Heart right ventricle (tissue), 16 donors: ENCODE measurements around the gene ILKAP. TPM values are rescaled to one million over a fixed set of nuclear protein-coding genes. Genes with fewer than 3 reads are reported as not detected.

ENCODE experiments used
- ATAC-seq, 8 donors: fragments of 200-7000 bp; cut with Tn5 transposase; one replicate each; pipeline ENCODE4 v1.9.1; 2020; ENCODE audit warnings: mild to moderate bottlenecking in 8 of 8, moderate library complexity in 8 of 8, moderate number of reproducible peaks in 1 of 8
- DNase-seq, 2 donors: peaks; one replicate each; pipeline ENCODE4 v3.0.0-alpha.2; 2020
- H3K27ac ChIP-seq, 10 donors: fragments of 200-600 bp; sonication (generic) in 2 of 10; one replicate each; pipeline versions ENCODE4 v1.5.0 to v1.8.0; 2020 to 2022; ENCODE audit warnings: mild to moderate bottlenecking in 3 of 10
- H3K27me3 ChIP-seq, 7 donors: fragments of 200-600 bp; one replicate each; pipeline ENCODE4 v1.8.0; 2021 to 2022; ENCODE audit warnings: mild to moderate bottlenecking in 2 of 7
- H3K36me3 ChIP-seq, 9 donors: fragments of 200-600 bp; sonication (generic) in 1 of 9; one replicate each; pipeline versions ENCODE4 v1.5.0 to v1.8.0; 2020 to 2022; ENCODE audit warnings: mild to moderate bottlenecking in 2 of 9
- H3K4me1 ChIP-seq, 9 donors: fragments of 200-600 bp; sonication (generic) in 1 of 9; one replicate each; pipeline versions ENCODE4 v1.5.0 to v1.8.0; 2020 to 2022; ENCODE audit warnings: mild to moderate bottlenecking in 4 of 9
- H3K4me3 ChIP-seq, 10 donors: fragments of 200-600 bp; sonication (generic) in 2 of 10; one replicate each; pipeline versions ENCODE4 v1.5.0 to v1.8.0; 2020 to 2022; ENCODE audit warnings: mild to moderate bottlenecking in 7 of 10, moderate library complexity in 2 of 10
- H3K9me3 ChIP-seq, 11 donors: fragments of 200-600 bp in 10 of 11; sonication (generic) in 2 of 11; one replicate each; pipeline versions ENCODE4 v1.5.0 to v1.8.0; 2013 to 2022; ENCODE audit warnings: mild to moderate bottlenecking in 2 of 11, control low read depth in 1 of 11, moderate library complexity in 1 of 11
- WGBS, 2 donors: extraction: QIAGEN DNeasy Blood & Tissue Kit; methylation state at CpG; one replicate each; pipeline ENCODE4 v1.1.7; 2013; ENCODE audit warnings: inconsistent platforms in 1 of 2; 5-methylcytosine and 5-hydroxymethylcytosine counted together
- intact Hi-C, 10 donors: fragments of 100-400 bp; cut with DNase I; formaldehyde crosslinking; loops; one replicate each; pipeline versions ENCODE4 v1.11.1 to v1.14.2; 2022
- polyA plus RNA-seq, 2 donors: library from polyadenylated mRNA; stranded (reverse); fragments of 200-250 nt; gene quantifications; one replicate each; pipeline ENCODE4 v1.2.3, GENCODE V29; 2013
- total RNA-seq, 10 donors: library from RNA; stranded (reverse); fragmentation: NEBNext Ultra II Directional in 3 of 10; extraction: Animal tissue kit (Norgen Biotek cat#: 25700) in 3 of 10; gene quantifications; one replicate each; pipeline versions ENCODE4 v1.2.1 to v1.2.4, GENCODE V29; 2021 to 2023
- TF ChIP-seq, protein P1 (sequence below), 9 donors: fragments of 200-600 bp; sonication (generic) in 2 of 9; IDR thresholded peaks; one replicate each; pipeline versions ENCODE4 v1.5.0 to v1.8.0; 2021 to 2022; ENCODE audit warnings: antibody characterized with exemption in 9 of 9, mild to moderate bottlenecking in 5 of 9, moderate library complexity in 1 of 9
- donor health status: Arrhythmogenic right ventricular cardiomyopathy.
- donor health status: ischemic (EF 13 %, LVEDD 7.1; RV severe dilation, severe dysfunction).
- donor health status: healthy with polysubstance abuse.
- donor health status: DM: no; HTN: yes; CAD: no.
- donor health status: DM: no; HTN: no; CAD: no.
- donor health status: ischemic (EF 25% LVEDD 6.9; RV normal size, moderate dysfunction).
- donor health status: ischemic (EF 25% LVEDD 5.7; RV mildly dilated, moderate dysfunction).
- donor health status: healthy.
- donor health status: DM: yes; HTN: yes; CAD: no.
- donor health status: Ischemic cardiomyopathy.
- donor health status: ischemic (EF 35%, LVEDD 5.7; RV mildly dilated, moderate dysfunction).
- donor health status: nonischemic (EF 11% LVEDD 7.7; RV severe dilation, severe dysfunction).
- donor health status: DM: yes; HTN: yes; CAD: no.
- donor health status: PGD.
- donor health status: ischemic (EF 29% LVEDD 5.4; RV normal size, mild dysfunction).
- donor health status: nonischemic (EF 23%, LVEDD 6.1; RV moderate dilation, normal function).

The ILKAP gene
- total and polyA plus RNA-seq, 12 donors: 19.6 to 83.9 (median 25.6) TPM

DNA sequence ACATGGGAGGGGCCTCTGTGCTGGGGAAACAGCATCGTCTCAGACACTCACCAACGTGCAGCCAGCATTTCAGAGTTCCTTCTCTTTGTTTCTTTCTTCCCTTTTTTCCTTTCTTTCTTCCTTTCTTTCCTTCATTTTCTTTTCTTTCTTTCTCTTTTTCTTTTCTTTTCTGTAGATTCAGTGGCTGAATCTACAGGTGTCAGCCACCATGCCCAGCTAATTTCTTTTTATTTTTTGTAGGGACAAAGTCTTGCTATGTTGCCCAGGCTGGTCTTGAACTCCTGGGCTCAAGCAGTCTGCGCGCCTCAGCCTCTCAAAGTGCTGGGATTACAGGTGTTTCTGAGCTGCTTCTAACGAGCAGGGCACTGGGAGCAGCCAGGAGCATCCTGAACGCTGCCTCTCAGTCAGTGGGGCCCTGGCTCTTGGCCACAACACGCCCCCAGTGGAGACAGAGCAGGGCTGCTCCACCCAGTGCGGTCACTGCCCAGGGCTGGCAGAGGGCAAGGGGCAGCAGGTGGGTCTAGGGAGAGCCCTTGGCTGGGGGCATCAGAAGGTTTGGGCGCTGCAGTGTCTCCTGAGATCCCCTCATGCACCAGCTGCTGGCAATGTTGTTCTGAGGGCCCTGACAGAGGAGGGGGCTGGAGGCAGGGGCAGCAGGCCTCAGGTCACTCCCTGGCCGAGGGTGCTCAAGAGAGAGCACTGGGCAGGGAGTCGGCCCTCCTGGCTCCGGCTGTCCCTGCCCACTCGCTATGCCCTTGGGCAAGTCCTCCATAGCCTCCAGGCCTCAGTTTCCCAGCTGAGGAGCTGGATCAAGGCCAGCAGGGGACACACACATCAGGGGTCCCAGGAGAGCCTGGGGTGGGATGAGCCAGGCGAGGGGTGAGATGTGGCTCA, 69.7 kb downstream of the ILKAP start:
- ATAC-seq (no peak), DNase-seq (peak in 1 of 2 donors; percentile 6)
- WGBS, 2 donors: 69 to 75% methylated on average over 14 of the region's 14 CpGs
- H3K9me3 ChIP-seq: no peaks in the 10 kb centered on the region
- no peaks in the 10 kb centered on the region for H3K27me3 ChIP-seq
- H3K4me1 ChIP-seq: peaks cover 3 to 25% (median 18%) of the 10 kb centered on the region in 9 donors
- intact Hi-C loops: loop anchor here in 1 of 10 donors (10.0 kb wide), 1 partner anchor 279 kb away; the partner anchor contains the start of gene RAMP1
- TF ChIP-seq, protein P1, sequence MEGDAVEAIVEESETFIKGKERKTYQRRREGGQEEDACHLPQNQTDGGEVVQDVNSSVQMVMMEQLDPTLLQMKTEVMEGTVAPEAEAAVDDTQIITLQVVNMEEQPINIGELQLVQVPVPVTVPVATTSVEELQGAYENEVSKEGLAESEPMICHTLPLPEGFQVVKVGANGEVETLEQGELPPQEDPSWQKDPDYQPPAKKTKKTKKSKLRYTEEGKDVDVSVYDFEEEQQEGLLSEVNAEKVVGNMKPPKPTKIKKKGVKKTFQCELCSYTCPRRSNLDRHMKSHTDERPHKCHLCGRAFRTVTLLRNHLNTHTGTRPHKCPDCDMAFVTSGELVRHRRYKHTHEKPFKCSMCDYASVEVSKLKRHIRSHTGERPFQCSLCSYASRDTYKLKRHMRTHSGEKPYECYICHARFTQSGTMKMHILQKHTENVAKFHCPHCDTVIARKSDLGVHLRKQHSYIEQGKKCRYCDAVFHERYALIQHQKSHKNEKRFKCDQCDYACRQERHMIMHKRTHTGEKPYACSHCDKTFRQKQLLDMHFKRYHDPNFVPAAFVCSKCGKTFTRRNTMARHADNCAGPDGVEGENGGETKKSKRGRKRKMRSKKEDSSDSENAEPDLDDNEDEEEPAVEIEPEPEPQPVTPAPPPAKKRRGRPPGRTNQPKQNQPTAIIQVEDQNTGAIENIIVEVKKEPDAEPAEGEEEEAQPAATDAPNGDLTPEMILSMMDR (IDR thresholded peaks at IDR 0.05): no peak
- H3K36me3 ChIP-seq: no peaks in the 10 kb centered on the region
- no peak overlapping the region for H3K27ac ChIP-seq
- no peak overlapping the region for H3K4me3 ChIP-seq

DNA sequence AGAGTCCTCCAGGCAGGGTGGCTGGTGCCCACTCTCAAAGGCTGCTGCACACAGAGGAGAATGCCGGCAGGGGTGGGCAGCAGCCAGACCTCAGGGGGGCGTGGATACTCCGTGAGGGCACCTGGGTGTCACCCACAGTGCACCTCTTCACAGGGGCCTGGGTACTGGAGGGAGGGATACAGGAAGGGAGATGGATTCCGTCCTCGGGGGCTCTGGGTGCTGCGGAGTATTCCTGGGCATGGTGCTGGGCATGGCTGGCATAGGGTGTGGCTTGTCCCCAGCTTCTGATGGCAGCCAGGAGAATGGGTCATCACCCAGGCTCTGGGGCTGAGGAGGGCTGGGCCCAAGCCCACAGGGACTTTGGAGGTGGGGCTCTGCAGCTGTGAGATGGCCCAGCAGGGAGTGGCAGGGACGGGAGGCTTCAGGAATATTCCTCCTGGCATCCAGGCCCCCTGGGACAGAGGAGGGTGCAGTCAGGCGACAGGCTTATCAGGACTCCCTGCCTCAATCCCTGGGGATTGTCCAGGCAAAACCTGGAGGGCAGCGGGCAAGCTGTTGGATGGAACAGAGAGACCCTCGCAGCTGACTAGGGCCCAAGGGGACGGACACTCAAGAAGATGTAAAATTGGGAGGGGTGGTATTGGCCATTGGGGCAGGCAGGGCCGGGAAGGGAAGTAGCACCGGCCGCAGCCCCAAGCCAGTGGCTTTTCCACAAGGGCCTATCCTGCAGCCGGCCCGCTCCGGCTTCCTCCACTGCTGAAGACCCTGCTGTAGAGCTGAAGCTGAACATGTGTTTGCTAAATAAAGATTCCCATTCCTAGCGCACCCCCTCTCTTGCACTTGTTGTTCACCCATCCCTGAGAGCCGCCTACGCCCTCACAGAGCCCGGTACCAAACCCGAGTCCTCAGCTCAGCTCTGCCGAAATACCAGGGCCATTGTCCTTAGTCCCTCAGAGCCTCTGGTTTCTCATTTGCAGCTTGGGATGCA, 70.7 kb downstream of the ILKAP start:
- Histone ChIP-seq H3K27ac (no peak overlapping the region), H3K4me1 (peaks cover 0 to 15% (median 11%) of the 10 kb centered on the region in 9 donors), H3K9me3 (no peaks in the 10 kb centered on the region), H3K4me3 (no peak overlapping the region), H3K36me3 (no peaks in the 10 kb centered on the region), H3K27me3 (no peaks in the 10 kb centered on the region)
- intact Hi-C loops: loop anchor here in 1 of 10 donors (10.0 kb wide), 1 partner anchor 278 kb away; the partner anchor contains the start of gene RAMP1
- DNase-seq (peak in 1 of 2 donors; percentile 3), ATAC-seq (no peak)
- WGBS, 2 donors: 86 to 92% methylated on average over 23 of the region's 23 CpGs
- TF ChIP-seq, protein P1 (IDR thresholded peaks at IDR 0.05): no peak

DNA sequence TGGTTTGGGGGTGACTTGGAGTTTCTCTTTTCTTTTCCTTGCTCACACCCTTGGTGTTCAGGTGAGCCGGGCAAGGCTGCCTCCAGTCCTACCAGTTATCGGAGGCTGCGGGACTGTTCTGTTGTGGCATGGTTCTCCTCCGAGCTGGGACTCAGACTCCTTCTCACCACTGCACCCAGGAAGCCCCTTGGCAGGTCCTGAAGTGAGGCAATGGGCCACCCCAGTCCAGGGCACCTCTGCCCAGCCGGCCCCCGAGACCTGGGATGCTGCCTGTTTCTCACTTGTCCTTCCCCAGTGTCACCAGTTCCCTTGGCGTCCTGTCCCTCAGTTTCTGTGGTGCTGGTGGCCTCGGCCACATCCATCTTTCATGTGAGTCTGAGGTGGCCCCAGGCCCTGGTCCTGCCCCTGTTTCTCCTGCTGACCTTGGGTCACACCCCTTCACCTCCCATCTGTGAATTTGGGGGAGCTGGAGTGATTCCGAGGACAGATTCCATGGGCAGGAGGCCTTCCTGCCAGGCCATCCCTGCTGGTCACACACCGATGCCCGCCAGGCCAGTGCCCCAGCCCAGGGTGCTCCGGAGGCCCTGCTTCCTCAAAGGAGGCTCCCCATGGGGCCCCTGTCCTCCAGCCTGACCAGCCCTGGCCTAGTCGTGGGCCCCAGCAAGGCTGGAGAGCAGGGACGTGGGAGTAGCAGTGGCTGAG, 71.6 kb downstream of the ILKAP start:
- Histone ChIP-seq H3K27me3 (no peaks in the 10 kb centered on the region), H3K9me3 (no peaks in the 10 kb centered on the region), H3K4me1 (peaks cover 0 to 16% (median 6%) of the 10 kb centered on the region in 9 donors), H3K27ac (no peak overlapping the region), H3K4me3 (no peak overlapping the region), H3K36me3 (no peaks in the 10 kb centered on the region)
- DNase-seq: peak in 1 of 2 donors; percentile 8
- intact Hi-C loops: loop anchor here in 1 of 10 donors (10.0 kb wide), 1 partner anchor 277 kb away; the partner anchor contains the start of gene RAMP1
- no peak for ATAC-seq
- TF ChIP-seq, protein P1 (IDR thresholded peaks at IDR 0.05): no peak
- WGBS, 2 donors: 89 to 90% methylated on average over 14 of the region's 14 CpGs
